Measurements from ENCODE around the gene NAP1L1.
"Not testable (repeated sequence)": the region's sequence is repeated elsewhere in the genome, so short reads cannot be mapped to it uniquely, and the experiment has no call there.

Gene NAP1L1

DNA sequence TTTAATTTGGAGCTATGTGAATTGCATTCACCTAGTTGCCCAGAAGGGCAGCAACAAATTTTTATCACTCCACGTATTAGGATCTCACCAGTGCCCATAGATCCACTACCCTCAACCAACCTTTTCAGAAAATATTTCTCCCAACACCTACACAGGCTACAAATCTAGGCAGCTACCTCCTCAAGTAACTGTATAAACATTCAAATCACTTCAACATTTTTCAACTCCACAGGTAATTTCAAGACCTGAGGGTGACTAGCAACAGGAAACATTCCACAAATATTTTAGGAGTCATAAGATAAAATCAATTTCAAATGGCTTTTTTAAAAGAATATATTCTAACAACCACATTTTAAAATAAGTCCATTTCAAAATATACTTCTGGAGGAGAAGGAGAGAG is 65.8 kb downstream of the NAP1L1 start:
- DNase-seq, result no peak

DNA sequence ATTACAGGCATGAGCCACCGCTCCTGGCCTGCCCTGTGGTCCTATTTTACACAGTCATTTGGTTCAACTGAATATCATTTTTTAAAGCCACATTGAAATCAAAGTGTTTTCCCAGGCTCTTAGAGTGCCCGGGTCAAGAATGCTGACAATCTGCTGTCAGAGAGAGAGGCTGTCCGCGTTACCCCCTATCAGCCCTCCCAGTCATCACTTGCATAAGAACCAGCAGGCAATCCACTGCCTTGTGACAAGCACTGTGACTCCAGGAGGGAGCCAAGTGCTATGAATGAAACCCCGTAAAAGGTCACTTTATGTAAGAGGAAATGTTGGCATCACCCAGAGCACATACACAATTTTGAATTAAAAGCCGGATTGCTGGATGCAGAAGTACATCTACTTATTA is 66.4 kb downstream of the NAP1L1 start:
- DNase-seq, result no peak

DNA sequence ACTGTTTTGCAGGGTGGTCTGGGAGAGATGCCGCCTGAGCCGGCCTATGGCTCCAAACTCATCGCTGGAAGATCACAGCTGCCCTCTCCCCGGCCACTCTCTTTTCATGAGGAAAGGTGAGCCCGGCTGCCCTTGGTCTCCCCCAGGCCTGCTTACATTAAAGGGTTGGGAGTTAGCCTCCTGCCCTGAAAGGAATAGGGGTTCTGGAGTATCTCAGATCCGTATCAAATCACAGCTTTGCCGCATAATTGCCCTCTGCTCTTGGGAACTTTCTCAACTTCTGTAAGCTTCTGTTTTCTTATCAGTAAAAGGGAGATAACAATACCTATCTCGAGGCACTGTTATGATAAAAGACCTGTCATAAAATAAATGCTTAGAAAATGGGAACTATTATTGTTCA is 70.5 kb downstream of the NAP1L1 start:
- no peak for DNase-seq

DNA sequence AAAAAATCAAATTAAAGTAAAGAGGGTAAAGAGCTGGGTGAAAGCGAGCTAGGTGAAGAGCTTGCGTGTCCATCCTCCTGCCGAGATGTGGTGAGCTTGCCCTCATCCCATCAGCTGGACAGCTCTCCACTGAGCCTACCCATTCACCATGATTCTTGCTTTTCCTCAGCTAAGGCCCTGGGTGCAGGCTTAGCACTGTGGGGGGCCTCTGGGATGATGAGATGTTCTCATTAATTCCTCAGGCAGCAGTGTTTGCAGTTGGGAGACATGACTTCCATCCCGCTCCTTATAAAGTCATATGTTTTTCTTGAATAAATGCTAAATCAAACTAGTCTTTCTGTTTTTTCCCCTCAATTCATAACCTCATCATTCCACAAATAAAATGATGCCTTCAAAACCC is 70.9 kb downstream of the NAP1L1 start:
- no peak for DNase-seq

DNA sequence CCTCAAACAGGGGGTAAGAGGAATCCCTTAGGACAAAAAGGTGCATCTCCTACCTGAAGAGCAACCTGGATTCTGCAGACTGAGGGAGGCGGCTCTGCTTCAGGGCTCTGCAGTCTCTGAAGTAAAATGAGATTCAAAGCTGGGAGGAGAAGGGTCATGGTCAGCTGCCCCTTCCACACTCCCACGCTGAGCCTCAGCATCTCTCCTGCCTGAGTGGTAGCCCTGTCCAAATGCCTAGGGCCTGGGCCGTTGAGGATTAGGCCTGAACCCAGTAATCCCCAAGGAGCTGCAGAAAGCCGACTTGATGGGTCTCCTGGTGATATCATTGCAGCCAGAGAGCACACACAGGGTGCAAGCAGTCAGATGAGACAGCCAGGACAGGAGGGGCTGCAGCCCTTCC is 71.8 kb downstream of the NAP1L1 start:
- DNase-seq, result peak; percentile 23

DNA sequence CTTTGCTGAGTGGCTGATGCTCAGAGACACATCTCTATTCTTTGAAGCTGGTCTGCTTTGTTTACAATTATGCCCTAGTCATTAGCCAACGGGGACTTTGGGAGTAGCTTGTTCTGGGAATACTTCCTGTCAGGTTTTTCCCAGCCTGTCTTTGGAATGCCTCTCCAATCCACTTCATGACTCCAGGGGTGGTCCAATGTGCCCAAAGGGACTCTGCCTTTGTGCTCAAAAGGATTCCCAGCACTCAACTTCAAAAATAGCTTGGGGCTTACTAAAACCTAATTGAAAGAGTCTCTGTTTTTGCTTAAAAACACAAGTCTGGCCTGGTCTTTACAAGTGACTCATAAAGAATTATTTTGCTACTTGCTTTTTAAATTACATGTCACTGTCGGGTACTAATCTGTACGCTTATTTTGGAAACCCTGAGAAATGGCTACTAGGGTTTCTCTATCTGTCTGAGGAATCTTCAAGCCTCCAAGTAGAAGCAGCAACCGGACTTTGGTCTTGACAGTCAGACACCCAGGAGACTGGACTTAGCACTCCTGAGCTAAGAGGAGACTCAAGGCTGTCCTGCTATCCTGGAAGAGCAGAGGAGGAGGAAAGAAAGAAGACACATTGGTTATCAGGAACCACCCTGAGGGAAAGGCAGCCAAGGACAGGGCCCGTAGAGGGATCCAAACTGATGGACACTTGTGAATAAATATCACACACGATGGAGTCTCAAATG is 73.6 kb downstream of the NAP1L1 start:
- DNase-seq, result no peak

DNA sequence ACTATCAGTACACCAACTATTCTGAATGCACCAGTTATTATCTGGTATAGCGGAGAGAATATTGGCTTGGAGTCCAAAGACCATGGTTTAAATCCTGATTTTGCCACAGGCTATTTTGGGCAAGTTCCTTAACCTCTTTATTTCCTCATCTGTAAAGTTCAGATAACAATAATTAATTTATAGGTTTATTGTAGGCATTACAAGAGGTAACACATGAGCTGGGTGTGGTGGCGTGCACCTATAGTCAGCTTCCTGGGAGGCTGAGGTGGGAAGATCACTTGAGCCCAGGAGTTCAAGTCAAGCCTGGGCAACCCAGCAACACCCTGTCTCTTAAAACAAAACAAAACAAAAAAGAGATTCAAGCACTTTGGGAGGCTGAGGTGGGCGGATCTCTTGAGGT is 76.1 kb downstream of the NAP1L1 start:
- no peak for DNase-seq

DNA sequence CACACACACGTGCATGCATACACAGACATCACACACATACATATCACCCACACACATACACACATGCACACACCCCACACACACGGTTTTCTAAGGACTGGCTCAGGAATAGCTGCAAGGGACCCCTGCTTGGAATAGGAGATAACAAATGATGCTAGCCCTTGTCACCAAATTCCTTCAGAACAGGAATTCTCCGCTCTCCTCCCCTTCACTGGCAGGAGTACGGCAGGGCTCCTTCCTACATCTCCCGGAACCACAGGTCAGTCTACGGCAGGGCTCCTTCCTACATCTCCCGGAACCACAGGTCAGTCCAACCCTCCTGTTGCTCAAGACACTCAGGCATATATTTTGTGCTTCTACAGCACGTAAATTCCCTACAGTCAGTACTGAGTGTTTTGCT is 76.8 kb downstream of the NAP1L1 start:
- no peak for DNase-seq

DNA sequence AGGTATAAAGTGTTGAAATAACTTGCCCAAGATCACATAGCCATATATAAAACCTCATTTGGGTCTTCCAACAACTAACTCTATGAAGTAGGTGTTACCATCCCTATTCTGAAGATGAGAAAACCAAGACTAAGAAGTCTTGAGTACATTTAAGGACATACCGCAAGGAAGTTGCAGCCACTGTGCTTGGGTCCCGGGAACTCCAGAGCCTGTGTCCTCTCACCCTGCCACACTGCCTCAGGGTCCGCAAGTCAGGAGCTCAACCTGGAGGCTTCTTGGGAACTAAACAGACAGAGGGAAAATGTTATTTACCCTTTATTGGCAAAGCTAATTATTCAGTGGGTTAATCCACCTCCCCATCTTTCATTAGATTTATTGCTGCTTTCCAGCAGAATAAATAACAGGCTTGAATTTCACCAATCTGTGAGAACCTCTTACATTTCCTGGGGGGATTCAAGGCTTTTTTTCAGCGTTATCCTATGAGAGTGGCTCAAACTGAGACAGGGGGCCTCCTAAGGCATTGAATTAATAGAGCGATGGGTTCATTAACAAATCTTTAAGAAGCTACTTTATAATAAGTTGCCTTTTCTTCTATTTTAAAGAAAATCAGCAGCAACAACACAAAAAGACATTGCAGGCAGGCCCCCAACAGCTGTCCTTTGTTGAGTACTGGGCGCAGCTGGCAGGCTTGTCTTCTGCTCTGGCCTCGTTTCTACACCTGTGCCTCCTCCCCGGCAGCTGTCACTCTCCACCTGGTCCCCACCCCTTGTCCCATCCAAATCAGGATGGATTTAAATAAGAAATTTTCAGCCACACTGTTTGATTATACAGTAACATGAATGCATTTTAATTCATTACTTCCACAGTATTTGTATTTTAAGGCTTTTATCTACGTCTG is 78.2 kb downstream of the NAP1L1 start:
- peak; percentile 47 for DNase-seq

DNA sequence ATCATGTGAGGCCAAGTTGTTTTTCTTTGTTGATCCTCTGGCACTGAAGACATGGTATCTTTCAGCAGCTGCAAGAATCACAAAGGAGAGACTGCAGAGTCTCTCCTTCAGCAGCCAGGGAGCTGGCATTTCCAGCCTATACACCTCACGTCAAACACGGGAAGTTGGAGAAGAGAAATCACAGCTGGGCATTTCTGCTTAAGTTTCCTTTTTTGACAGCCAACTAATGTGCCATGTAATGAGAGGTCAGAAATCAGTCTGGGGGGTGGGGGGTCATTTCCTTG is 81.2 kb downstream of the NAP1L1 start:
- DNase-seq, result no peak

DNA sequence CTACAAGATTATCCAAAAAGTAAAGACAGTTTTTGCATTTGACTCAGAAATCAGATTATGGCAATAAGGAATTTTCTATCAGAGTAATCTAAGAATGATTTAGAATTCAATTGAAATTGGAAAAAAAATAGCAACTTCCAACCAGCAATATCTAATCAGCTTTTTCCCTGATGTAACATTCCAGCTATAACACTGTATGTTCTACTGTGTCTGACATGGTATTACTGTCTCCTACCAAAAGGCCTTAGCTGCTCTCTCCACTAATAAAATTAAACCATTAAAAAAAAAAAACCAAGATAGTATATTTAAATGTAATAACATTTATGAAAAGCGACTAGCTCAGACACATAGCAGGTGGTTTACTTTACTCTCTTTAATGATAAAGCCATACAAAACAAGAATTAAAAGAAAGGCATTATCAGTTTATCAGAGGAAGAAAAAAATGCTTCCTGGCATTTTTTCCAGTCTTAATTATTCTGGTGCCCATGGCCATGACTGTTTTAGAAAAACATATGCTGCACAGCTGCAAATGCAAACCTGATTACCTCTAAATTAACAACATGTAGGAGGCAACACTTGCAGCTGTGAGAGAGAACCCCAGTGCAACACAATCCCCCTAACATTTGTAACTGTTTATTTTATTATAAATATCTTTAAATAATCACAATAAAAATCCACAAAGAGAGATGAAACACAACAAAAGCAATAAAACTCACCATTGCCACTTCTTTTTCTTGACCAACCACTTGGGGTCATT is 81.7 kb downstream of the NAP1L1 start:
- no peak for DNase-seq

DNA sequence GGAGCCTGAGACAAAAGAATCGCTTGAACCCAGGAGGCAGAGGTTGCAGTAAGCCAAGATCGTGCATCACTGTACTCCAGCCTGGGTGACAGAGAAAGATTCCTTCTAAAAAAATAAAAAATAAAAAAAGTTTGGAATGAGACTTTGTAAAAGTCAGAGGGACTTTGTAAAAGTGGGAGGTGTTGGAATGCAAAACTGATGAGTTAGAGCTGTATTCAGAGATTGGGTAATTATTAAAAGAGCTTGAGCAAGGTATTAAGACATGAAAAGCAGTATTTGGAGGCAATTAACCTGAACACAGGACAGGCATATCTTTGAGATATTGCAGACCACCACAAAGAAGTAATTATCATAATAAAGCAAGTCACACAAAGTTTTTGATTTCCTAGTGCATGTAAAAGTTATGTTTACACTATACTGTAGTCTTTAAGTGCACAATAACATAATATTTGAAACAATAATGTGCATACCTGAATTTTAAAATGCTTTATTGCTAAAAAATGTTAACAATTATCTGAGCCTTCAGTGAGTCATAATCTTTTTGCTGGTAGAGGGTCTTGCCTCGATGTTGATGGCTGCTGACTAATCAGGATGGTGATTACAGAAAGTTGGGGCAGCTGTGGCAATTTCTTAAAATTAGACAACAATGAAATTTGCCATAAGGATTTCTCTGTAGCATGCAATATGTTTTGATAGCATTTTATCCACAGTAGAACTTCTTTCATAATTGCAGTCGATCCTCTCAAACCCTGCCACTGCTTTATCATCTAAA is 86.0 kb downstream of the NAP1L1 start:
- no peak for DNase-seq

DNA sequence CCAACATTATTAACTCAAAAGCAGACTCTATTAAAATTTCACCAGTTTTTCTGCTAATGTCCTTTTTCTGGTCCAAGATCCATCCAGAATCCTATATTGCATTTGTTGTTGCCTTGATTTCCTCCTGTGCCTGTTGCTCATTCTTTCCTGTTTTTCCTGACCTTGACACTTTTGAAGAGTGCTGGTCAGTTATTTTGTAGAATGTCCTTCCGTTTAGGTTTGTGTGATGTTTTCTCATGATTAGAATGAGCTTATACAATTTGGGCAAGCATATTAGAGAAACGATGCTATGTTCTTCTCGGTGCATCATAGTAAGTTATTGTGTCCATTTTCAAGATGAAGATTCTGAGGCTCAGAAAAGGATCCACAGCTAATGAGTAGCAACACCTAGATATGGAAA is 86.8 kb downstream of the NAP1L1 start:
- no peak for DNase-seq

DNA sequence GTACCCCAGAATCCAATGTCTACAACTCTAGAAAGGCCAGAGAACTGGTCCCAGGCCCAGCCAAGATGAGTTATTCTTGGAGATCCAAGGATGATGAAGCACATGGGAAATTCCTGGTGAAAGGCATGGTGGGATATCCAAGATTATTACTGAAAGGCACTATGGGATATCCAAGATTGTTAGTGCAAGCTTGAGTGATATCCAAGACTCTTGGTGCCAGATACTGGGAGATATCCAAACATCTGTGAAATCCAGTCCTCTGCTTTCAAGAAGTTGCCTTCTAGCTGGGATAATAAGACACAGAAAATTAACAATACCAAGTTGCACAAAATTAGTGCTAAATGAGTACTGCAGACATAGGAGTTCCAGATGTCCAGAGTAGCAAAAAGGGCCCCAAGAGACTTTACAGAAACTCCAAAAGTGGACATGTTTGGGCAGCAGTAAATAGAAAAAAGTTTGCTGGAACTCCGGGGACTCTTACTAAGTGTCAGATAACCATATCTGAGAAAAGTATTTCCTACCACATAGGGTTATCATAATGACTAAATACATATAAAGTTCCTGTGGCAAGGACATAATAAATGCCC is 87.5 kb downstream of the NAP1L1 start:
- no peak for DNase-seq

DNA sequence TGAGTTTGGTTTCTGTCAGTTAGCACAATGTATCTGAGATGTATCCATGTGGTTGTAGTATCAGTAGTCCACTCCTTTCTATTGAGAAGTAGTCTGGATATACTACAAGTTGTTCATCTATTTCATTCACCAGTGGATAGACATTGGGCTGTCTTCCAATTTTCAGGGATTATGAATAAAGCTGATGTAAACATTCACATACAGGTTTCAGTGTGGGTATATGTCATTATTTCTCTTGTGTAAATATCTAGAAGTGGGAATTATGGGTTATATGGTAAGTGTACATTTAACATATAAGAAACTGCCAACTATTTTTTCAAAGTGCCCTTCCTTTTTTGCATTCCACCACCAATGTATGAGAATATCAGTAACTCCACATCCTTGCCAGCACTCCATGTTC is 88.8 kb downstream of the NAP1L1 start:
- no peak for DNase-seq

DNA sequence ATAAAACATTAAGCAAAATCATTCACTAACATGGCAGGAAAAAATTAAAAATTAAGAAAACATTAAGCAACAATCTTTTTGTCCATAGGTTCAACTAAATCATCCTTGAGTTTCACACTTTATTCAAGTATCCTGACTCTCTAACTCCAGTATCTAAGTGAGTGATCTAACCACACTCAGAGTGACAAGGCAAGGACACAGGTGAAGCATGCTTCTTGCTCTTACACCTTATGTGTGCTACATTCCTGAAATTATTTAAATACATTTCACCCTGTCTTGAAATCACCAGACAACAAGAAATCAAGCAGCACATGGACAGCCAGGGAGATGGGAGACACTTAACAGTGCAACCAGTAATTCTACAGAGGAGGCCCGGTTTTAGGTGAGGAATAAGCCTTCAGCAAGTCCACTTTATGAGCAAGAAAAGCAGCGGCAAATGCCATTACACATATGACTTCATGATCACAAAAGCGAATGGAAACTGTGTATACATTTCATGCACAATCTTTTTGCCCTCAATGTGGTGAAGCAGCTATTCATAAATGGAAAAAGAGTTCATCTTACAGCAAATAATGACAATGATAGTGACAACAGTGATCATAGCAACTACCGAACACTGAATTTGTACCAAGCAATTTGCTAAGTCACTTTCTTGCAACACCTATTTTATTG is 90.3 kb downstream of the NAP1L1 start:
- no peak for DNase-seq

DNA sequence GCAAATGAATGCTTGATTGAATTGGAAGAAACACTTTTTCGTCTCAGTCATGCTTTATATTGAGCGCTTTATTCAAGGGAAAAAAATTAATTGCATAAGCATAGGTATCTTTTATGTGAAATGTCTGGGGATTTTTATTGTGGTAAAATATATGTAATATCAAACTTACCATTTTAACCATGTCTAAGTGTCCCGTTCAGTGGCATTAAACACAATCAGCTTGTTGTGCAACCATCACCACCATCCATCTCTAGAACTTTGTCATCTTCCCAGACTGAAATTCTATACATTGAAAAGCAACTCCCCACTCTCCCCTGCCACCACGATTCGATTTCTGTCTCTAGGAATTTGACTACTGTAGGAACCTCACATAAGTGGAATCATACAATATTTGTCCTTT is 92.7 kb downstream of the NAP1L1 start:
- DNase-seq, result no peak

DNA sequence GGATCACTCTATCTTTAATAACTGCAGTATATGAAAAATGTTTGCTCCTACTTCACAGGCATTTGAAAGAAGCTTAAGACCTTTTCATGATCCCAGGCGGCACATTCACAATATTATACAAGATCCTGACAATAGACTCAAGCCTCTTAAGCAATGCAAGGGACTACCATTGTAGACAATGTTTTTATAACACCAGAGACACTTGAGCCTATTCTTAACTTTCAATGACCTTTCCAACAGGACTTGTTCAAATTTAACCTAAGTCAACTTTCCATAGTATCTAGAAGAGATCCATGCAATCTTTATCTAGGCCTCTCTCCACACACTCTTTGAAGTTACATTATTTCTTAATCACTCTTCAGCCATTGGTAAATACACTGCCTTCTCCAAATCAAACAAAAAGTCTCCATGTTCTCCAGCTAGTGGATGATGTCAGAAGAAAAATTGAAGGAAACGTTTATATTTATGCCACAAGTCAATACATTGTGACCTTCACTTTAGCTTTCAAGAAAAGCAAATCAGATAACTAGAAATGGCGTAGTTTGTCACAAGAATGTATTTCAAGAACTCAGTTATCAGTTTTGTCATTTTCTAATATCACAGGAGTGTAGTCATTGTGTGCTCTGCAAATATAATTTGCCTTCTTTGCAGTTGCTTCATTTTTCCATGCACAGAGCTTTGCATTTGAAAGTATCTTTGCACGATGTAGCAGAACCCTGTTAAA is 94.1 kb downstream of the NAP1L1 start:
- no peak for DNase-seq

DNA sequence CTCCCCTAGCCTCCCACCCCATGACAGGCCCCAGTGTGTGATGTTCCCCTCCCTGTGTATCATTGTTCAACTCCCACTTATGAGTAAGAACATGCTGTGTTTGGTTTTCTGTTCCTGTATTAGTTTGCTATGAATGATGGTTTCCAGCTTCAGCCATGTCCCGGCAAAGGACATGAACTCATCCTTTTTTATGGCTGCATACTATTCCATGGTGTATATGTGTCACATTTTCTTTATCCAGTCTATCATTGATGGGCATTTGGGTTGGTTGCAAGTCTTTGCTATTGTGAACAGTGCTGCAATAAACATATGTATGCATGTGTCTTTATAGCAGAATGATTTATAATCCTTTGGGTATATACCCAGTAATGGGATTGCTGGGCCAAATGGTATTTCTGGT is 96.8 kb downstream of the NAP1L1 start:
- DNase-seq, result not testable (repeated sequence)

Measured in NCI-H82 (cell line).